Measurements from ENCODE around the gene MEIOSIN.
"Not testable (repeated sequence)": the region's sequence is repeated elsewhere in the genome, so short reads cannot be mapped to it uniquely, and the experiment has no call there.

MEIOSIN gene

DNA sequence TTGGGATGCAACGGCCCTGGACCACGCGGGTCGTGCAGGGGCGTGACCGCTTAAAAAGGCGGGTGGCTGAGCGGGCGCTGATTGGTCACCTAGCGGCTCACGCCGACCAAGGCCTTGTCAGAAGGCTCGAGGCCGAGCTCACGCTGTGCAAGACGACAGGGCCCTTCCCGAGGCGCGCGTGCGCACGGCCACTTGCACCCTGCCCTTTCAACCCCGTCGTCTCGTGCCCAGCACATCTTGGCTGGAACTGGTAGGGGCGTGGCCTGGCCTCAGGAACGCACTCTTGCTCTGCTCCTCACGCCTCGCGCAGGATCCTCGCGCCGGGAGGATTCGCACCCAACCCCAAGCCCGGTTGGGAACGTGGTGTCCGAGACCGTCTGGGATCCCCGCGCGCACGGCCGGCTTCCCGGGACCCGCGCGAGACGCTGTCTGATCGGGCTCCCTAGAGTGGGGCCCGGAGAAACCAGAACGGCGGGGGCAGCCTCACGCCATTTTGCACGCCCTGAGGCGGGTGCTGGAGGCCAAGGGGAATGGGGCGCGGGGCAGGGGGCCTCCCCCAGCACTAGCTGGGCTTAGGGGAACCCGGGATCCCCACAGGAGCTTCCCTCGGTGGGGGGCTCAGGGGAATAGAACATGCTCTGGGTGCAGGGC lies at the start of gene MEIOSIN:
TSS of gene MEIOSIN (plus strand) at position 280 of the 651 bp plus-strand sequence. CDS start 1,938 bp downstream, outside the sequence.
- in situ Hi-C loops (cut with MboI; ENCODE audit: low sequenced_read_pairs) = no loop called here

GRCh38 chr19:45685045-45685444 lies 48.2 kb upstream of the MEIOSIN start:
- in situ Hi-C loops (cut with MboI; ENCODE audit: low sequenced_read_pairs) = not testable (repeated sequence)

- in situ Hi-C loops (cut with MboI; ENCODE audit: low sequenced_read_pairs) = no loop called here
These were observed 45.6 kb upstream of the MEIOSIN start for GRCh38 chr19:45687599-45687998.

GRCh38 chr19:45691516-45692186 lies 41.6 kb upstream of the MEIOSIN start, which contains the start of gene SNRPD2:
Gene SNRPD2, minus strand, starts transcription at chr19:45691953. Its CDS starts 65 bp downstream, at chr19:45691888.
- in situ Hi-C loops (cut with MboI; ENCODE audit: low sequenced_read_pairs) = no loop called here

DNA sequence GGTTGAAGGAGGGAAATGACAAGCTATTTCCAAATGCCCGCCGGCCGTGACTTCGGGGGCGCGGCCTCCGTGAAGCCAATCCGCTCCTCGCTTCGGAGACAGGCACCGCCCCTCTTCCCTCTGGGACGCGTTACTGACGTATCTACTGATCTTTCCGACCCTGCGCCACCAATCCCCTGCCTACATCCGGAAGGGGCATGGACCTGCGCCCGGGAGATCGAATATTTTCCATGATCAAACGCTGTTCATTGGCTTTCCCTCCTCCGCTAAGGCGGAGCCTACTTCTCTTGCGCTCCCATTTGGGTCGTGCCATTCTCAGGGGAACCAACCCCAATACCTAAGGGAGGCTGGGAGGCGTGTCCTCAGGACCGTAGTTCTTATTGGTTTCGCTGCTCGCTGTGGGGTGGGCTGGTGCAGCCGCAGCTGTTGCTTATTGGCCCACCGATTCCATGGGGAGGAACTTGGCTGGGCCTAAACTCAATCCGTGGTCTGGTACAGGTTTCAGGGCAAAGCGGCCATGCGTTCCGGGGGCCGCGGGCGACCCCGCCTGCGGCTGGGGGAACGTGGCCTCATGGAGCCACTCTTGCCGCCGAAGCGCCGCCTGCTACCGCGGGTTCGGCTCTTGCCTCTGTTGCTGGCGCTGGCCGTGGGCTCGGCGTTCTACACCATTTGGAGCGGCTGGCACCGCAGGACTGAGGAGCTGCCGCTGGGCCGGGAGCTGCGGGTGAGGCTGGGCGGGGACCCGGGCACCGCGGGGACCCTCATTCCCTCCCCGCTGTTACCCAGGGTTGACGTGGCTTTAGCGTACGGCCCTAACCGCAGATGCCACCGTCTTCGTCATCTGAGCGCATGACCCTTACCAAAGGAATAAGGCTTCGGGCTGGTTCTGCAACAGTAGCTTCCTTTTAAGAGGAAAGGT lies 40.8 kb upstream of the MEIOSIN start, which contains the start of gene QPCTL:
TSS of gene QPCTL (plus strand) at position 480 of the 919 bp plus-strand sequence. CDS start at position 518, 38 bp downstream.
- in situ Hi-C loops (cut with MboI; ENCODE audit: low sequenced_read_pairs) = no loop called here

DNA sequence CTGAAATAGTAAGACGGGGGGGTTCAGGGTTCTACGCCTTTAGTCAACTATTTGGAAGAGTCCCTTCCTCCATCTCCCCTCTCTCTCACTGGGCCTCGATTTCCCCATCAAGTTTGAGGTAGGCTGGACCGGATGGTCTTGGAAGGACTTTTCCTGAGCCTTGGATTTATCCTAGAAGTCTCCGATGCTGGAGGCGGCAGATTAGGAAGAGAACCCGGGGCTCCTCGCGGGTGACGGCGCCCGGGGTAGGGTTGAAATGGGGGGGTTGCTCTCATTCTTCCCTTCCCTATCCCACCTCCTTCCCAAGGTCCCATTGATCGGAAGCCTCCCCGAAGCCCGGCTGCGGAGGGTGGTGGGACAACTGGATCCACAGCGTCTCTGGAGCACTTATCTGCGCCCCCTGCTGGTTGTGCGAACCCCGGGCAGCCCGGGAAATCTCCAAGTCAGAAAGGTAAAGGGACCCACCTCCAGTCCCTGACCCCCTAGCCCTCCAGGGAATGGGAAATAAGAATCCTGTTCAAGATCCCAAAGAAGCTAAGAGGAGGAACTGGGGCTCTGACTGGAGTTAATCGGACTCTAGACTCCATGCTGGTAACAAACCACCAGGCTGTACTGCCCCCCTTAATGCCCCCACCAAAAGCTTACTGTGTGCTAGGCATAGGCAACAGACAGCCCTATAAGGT lies 40.0 kb upstream of the MEIOSIN start:
- in situ Hi-C loops (cut with MboI; ENCODE audit: low sequenced_read_pairs) = no loop called here

DNA sequence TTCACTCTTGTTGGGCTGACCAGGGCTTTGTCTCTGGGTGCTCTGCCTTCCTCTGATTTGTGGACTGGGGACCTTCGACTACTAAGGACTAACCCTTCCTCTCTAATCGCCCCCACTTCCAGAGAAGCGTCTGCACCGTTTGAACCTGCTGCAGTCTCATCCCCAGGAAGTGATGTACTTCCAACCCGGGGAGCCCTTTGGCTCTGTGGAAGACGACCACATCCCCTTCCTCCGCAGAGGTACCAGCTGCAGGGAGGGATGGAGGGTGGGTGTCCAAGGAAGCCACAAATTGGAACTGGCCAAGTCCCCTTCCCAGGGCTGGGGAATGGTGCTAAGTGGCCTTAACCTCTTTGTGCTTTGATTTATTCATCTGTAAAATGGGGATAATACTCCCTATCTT lies 31.6 kb upstream of the MEIOSIN start:
- in situ Hi-C loops (cut with MboI; ENCODE audit: low sequenced_read_pairs) = no loop called here

DNA sequence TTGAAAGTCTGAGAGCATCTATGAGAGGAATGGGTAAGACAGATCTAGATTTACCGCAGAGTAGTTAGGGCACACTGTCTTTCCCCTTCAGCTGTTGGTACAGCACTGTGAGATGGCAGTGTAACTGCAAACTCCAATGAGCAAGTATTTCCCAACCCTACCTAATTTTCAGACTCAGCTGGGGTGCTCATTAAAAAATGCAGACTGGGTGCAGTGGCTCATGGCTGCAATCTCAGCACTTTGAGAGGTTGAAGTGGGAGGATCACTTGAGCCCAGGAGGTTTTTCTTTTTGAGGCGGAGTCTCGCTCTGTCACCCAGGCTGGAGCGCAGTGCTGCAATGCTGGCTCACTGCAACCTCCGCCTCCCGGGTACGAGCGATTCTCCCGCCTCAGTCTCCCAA lies 28.1 kb upstream of the MEIOSIN start:
- in situ Hi-C loops (cut with MboI; ENCODE audit: low sequenced_read_pairs) = no loop called here

DNA sequence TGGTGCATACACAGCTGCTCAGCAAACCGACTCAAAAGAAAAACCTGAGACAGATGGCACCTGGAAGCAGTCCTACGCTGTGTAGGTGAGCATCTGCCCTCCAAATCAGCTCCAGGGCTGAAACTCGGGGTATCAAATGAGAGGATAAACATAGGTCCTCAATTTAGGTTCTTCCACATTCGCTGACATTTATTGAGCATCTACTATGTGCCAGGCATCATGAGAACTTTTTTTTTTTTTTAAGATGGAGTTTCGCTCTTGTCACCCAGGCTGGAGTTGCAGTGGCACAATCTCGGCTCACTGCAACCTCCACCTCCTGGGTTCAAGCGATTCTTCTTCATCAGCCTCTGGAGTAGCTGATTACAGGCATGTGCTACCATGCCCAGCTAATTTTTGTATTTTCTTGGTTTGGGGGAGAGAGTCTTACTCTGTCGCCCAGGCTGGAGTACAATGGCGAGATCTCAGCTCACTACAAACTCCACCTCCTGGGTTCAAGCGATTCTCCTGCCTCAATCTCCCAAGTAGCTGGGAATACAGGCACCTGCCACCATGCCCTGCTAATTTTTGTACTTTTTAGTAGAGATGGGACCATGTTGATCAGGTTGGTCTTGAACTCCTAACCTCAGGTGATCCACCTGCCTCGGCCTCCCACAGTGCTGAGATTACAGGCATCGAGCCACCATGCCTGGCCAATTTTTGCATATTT lies 27.4 kb upstream of the MEIOSIN start:
- in situ Hi-C loops (cut with MboI; ENCODE audit: low sequenced_read_pairs) = no loop called here

DNA sequence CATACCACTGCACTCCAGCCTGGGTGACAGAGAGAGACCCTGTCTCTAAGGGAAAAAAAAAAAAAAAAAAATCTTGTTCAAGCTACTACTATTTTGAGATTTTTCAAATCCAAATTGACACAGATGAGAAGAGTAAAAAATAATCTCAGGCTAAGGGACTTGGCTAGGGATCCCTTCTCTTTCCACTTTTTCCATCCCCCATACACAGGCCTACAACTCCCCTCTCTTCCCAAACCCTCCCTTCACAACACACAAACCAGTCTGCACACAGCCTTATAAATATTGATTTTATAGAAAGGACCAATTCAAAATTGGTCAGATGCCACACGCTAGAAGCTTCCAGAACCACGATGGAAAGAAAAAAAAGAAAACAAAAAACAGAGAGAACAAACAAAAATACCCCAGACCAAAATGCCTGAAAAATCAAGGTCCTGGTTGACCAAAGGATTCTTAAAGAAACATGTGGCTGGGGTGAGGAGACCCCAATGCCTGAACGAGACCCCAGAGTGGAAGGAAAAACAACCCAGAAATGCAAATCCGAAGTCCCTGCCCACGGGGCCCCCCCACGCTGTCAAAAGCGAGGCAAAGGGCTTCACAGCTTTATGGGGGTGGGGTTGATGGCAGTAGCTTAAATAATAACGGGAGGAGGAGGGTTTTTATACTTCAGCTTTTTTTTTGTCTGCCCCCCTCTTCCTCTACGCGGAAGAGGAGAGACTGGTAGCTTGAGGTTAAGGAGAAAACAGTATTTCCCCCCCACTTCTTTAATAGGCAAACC lies 22.7 kb upstream of the MEIOSIN start:
- in situ Hi-C loops (cut with MboI; ENCODE audit: low sequenced_read_pairs) = no loop called here

GRCh38 chr19:45711851-45712698 lies 21.2 kb upstream of the MEIOSIN start:
- in situ Hi-C loops (cut with MboI; ENCODE audit: low sequenced_read_pairs) = no loop called here

DNA sequence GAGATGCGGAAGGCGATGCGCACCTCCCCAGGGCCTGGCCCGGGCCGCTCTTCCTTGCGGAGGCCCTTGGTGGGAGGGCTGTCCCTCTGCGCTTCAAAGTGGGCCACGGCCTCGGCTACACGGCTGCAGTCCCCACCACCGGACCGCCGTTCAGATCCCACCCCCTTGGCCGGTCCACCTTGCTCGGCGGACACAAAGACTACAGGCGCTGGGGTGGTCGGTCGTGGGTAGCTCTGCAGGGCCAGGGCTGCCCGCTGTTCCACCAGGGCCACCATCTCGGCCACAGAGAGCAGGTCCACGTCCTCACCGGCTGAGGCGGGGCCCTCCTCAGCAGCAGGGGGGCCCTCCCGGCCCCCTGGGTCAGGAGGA lies 20.6 kb upstream of the MEIOSIN start:
- in situ Hi-C loops (cut with MboI; ENCODE audit: low sequenced_read_pairs) = no loop called here

DNA sequence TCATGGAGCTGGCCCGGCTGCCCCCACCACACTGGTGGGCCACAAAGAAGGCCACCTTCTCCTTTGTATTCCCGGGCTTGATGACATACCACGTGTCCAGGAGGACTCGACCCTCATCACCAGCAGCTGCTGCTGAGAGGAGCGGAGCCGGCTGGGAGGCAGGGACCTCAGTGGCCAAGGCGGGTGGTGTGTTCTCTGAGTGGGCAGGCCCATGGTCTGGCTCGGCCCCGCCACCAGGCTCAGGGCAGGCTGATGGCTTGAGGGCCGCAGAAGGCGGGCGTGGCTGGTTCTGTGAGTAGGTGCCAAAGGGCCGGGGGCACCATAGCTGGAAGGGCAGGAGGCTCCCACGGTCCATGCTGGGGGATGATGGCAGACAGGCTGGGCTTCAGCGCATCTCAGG lies 20.1 kb upstream of the MEIOSIN start:
- in situ Hi-C loops (cut with MboI; ENCODE audit: low sequenced_read_pairs) = no loop called here

- in situ Hi-C loops (cut with MboI; ENCODE audit: low sequenced_read_pairs) = no loop called here
These were observed 18.1 kb upstream of the MEIOSIN start for GRCh38 chr19:45715139-45715538.

GRCh38 chr19:45716359-45717130 lies 16.7 kb upstream of the MEIOSIN start:
- in situ Hi-C loops (cut with MboI; ENCODE audit: low sequenced_read_pairs) = no loop called here

DNA sequence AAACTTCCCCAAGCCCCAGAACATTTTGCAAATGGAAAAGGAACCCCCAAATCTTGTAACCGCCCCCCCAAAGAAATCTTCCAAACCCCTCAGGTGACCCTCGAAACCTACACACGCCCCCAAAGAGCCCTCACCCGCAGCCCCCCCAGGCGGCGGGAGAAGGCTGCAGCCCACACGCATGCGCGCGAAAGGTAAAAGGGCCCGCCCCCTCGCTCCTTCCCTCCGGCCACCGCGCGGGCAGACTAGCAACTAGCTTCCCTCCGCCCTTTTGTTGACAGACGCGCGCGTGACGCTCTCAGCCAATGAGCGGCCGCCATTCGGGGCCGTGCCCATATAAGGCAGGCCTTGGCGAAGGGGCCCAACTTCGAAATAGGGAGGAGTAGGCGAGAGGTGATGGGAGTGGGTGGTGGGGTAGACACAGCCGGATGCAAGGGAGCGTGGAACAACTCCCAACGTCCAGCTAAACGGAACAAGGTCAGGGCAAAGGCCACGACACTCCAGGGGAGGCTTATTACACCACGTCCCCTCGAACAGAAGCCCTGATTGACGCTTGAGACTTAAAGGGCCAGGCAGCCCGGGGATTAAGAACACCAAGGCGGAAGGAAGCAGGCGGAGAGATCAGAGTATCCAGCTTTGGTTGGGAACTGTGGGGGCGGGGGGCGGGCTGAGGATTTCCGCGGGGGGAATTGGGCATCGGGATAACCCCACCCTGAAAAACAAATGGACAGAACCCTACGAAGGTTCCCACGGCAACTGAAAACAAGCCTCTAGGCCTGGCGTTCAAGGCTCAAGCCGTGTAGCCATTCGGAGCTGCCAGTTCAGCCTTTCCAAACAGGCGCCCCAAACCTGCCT lies 15.9 kb upstream of the MEIOSIN start:
- in situ Hi-C loops (cut with MboI; ENCODE audit: low sequenced_read_pairs) = no loop called here

Data from HL-60/S4 (cell line).